ENCODE results near the gene CA11.

The CA11 gene

DNA sequence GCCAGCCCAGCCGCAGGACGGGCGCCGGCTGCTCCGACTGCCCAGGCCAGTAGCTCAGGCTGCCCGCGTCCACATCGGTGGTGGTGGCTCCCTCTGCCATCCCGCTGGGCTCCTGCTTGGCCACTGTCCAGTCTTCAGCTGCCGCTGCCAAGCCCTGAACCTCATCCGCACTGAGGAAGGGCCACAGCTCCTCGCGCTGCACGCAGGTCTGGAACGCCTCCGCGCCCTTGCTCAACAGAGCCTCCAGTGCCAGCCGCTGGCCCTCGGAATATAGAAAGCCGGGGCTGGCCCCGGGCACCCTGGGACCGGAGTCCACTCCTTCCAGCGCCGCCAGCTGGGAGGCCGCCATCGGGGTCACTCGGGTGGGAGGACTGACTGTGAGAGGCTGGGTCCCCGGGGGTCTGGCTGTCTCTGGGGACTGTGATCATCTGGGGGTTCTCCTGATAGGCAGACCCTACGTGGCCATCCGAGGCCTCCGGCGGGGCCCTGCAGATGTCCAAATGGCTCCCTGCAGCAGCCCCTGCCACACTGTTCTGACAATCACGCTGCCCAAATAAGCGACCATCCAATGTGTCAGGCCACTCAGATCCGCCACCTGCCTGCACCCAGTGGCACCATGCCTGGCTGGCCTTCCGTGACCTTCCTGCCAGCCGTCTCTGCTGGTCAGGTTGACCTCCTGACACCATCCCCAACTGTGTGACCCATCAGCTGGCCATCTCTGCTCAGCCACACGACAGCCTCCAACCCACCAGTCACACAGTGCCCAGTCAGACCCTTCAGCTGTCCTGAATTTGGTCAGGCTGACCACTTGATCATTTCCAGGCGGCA lies 32.7 kb downstream of the CA11 start:
- no peak for DNase-seq (ENCODE audit: low read depth)

GRCh38 chr19:48611872-48612271 lies 34.1 kb downstream of the CA11 start:
- DNase-seq (ENCODE audit: low read depth): no peak

- DNase-seq (ENCODE audit: low read depth): no peak
Measured at GRCh38 chr19:48609571-48610108, 36.3 kb downstream of the CA11 start.

DNA sequence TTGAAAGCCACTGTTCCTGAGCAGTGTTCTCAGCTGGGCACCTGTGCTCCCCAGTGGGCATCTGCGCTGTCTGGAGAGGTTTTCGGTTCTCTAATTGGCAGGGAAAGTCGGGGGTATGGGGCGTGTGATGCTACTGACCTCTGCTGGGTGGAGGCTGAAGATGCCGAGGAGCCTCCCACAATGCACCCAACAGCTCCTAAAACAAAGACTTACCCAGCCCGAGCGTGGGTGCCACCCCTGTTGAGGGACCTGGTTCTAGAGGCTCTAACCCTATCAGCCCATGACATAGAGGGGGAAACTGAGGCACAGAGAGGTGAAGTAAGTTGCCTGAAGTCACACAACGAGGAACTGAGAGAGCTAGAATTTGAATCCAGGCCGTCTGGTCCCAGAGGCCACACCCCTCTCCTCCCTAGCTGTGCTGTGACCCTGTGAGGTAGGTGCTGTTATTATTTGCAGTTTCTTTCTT lies 37.2 kb downstream of the CA11 start:
- no peak for DNase-seq (ENCODE audit: low read depth)

DNA sequence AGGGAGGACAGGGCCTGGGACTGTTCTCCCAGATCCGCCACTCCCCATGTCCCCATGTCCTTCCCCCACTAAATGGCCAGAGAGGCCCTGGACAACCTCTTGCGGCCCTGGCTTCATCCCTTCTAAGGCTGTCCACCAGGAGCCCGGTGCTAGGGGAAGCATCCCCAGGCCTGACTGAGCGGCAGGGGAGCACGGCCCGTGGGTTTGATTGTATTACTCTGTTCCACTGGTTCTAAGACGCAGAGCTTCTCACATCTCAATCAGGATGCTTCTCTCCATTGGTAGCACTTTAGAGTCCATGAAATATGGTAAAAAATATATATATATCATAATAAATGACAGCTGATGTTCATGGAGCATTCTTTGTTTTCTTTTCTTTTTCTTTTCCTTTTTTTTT lies 38.6 kb downstream of the CA11 start:
- no peak for DNase-seq (ENCODE audit: low read depth)

DNA sequence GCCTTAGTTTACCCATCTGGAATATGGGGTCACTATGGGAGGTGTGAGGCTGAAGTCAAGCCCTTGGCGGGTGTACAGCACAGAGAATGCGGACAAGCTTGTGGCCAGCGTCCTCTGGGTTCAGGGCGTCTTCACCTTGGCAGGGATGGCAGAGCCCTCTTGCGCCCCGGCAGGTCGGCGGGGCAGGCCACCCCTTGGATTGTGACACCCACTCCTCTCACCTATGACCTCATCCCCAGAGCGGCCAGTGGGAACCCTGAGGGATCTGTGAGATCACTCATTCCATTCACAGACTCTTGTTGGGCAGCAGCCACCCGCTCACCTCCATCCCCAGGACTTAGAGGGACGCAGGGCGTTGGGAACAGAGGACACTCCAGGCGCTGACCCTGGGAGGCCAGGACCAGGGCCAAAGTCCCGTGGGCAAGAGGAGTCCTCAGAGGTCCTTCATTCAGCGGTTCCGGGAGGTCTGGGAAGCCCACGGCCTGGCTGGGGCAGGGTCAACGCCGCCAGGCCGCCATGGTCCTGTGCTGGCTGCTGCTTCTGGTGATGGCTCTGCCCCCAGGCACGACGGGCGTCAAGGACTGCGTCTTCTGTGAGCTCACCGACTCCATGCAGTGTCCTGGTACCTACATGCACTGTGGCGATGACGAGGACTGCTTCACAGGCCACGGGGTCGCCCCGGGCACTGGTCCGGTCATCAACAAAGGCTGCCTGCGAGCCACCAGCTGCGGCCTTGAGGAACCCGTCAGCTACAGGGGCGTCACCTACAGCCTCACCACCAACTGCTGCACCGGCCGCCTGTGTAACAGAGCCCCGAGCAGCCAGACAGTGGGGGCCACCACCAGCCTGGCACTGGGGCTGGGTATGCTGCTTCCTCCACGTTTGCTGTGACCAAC lies 39.3 kb downstream of the CA11 start, which contains the start of gene SPACA4:
Gene SPACA4 (plus strand): TSS at position 280 of the 896 bp plus-strand sequence. CDS start 237 bp downstream, at position 517.
- DNase-seq (ENCODE audit: low read depth): no peak

DNA sequence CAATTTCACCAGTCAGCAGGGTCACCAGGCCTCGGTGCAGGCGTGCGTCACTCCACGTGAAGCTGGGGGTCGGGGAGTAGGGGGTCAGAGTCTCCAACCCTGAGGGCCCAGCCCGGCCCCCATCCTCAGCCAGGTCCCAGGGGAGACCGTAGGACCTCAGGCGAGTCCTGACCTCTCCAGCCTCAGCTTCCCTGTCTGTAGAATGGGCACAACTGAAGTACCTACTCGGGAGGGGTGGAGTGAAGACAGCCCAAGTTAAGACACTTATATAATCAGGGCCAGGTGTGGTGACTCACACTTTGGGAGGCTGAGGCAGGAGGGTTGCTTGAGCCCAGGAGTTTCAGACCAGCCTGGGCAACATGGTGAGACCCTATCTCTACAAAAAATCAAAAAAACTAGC lies 42.1 kb downstream of the CA11 start:
- no peak for DNase-seq (ENCODE audit: low read depth)

- DNase-seq (ENCODE audit: low read depth): no peak
Measured at GRCh38 chr19:48603449-48603848, 42.5 kb downstream of the CA11 start.

DNA sequence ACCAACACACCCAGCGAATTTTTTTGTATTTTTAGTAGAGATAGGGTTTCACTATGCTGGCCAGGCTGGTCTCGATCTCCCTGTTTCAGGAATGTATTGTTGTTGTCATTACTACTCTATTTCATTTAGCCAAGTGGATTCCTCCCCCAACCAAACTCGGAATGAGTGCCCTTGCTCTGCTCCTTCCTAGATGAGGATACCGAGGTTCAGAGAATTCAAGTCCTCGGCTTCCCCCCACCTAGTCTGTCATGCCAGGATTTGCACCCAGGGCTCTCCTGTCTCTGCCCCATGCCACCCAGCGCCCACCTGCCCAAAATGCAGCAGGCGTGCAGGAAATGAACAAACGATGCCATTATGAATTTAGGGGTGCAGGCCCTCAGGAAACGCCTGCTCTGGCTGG lies 43.0 kb downstream of the CA11 start:
- no peak for DNase-seq (ENCODE audit: low read depth)

- DNase-seq (ENCODE audit: low read depth): no peak
Measured at GRCh38 chr19:48600679-48601417, 45.1 kb downstream of the CA11 start.

- no peak for DNase-seq (ENCODE audit: low read depth)
Measured at GRCh38 chr19:48598996-48599700, 46.8 kb downstream of the CA11 start.

GRCh38 chr19:48596679-48597465 lies 49.1 kb downstream of the CA11 start:
- DNase-seq (ENCODE audit: low read depth): no peak

DNA sequence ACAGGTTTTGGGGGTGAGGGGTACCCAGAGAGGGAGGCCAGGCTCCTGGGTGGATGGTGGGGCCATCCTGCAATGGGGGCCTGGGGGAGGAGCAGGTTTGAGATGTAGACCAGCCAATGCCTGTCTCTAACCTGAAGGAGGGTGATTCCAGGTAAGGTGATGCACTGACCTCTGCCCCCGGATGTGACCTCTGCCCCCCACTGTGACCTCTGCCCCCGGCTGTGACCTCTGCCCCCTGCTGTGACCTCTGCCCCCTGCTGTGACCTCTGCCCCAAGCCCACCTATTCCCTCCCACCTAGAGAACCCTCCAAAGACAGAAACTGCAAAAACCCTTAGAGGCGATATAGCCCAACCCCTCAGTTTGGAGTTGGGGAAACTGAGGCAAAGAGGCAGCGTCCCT lies 49.8 kb downstream of the CA11 start:
- DNase-seq (ENCODE audit: low read depth): no peak

- DNase-seq (ENCODE audit: low read depth): no peak
Measured at GRCh38 chr19:48595833-48596232, 50.2 kb downstream of the CA11 start.

- DNase-seq (ENCODE audit: low read depth): no peak
Measured at GRCh38 chr19:48595171-48595570, 50.8 kb downstream of the CA11 start.

- DNase-seq (ENCODE audit: low read depth): no peak
Measured at GRCh38 chr19:48591021-48591420, 55.0 kb downstream of the CA11 start.

GRCh38 chr19:48588670-48589401 lies 57.2 kb downstream of the CA11 start:
- peak; percentile 78 for DNase-seq (ENCODE audit: low read depth)

Measured in stimulated activated CD8-positive, alpha-beta memory T cell treated with anti-CD3 and anti-CD28 coated beads, Interleukin-7, amount 100 ng/mL, for 24 hours (primary cell).